HG03378 (cell line): ENCODE measurements around the gene LGI4.

Source experiments
- ATAC-seq: cut with Tn5 transposase; IDR thresholded peaks from one replicate; pipeline ENCODE4 v1.9.1; 2021; ENCODE audit warnings: mild to moderate bottlenecking, moderate library complexity; ENCODE audit not compliant: unreplicated experiment

LGI4 gene

GRCh38 chr19:35134601-35135242 is at the start of gene LGI4:
Gene LGI4 (minus strand): TSS chr19:35135059. CDS start chr19:35134680, 379 bp downstream.
- no peak for ATAC-seq

DNA sequence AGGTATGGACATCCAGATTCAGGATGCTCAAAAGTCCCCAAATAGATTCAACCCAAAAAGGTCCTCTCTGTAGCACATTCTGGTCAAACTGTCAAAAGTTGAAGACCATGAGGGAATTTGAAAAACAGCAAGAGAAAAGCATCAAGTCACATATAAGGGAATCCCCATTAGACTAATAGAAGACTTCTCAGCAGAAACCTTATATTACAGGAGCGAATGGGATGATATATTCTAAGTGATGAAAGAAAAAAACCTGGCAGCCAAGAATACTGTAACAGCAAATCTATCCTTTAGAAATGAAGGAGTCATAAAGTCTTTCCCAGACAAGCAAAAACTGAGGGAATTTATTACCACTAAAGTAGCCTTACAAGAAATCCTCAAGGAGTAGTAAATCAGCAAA is 49.4 kb upstream of the LGI4 start:
- no peak for ATAC-seq

- ATAC-seq = no peak
These were observed 46.5 kb upstream of the LGI4 start for GRCh38 chr19:35181387-35181786.

GRCh38 chr19:35179830-35180229 is 45.0 kb upstream of the LGI4 start:
- ATAC-seq = no peak

- ATAC-seq = no peak
These were observed 43.8 kb upstream of the LGI4 start for GRCh38 chr19:35178701-35179100.

DNA sequence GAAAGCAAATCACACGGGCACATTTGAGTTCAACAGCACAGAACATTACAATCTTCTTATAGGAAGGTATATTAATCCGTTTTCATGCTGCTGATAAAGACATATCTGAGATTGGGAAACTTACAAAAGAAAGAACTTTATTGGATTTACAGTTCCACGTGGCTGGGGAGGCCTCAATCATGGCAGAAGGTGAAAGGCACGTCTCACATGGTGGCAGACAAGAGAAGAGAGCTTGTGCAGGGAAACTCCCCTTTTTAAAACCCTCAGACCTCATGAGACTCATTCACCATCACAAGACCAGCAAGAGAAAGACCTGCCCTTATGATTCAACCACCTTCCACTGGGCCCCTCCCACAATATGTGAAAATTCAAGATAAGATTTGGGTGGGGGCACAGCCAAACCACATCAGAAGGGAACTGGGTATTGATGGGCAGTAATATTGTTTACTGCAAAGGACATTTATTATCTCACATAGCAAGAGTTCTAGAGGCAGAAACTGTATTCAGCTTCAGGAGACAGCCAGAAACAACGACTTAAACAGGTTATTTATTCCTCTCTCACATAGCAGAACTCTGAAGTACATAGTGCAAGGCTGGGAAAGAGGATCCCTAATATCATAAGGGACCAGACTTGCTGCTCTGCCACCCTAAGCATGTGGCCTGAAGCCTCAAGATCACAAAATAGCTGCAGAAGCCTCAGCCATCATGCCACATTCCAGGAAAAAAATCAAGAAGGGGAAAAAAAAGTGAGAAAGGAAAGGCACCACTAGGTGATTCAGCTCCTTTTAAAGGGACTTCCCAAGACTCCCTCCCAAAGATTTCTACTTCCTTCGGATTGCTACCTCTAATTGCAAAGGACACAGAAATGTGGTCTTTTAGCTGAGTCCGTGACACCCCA is 42.8 kb upstream of the LGI4 start:
- no peak for ATAC-seq

- ATAC-seq = no peak
These were observed 41.3 kb upstream of the LGI4 start for GRCh38 chr19:35176181-35176570.

DNA sequence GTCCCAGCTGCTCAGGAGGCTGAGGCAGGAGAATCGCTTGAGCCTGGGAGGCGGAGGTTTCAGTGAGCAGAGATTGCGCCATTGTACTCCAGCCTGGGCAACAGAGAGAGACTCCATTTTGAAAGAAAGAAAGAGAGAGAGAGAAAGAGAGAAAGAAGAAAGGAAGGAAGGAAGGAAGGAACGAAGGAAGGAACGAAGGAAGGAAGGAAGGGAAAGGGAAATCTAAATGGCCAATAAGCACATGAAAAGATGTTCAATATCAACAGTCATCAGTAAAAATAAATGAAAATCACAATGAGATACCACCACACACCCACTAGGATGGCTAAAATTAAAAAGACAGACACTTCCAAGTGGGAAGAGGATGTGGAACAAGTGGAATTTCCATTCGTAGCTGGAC is 39.4 kb upstream of the LGI4 start:
- ATAC-seq = no peak

DNA sequence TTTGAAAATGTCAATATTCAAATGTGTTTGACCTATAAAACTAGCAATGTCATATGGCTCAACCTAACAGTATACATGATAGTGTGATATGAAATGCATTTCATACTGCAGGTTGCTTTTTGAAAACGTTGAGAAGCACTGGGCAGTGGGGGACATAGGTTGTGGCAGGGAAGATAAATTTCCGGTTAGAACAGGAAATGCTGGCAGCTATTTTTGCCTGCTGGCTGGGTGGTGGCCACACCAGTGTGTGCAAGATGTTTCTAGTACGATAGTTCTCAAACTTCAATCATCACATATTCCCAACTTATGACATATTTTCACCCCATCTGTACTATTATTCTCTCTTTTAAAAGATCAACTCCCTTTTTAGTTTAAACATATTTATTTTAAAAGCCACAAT is 36.9 kb upstream of the LGI4 start:
- ATAC-seq = no peak

DNA sequence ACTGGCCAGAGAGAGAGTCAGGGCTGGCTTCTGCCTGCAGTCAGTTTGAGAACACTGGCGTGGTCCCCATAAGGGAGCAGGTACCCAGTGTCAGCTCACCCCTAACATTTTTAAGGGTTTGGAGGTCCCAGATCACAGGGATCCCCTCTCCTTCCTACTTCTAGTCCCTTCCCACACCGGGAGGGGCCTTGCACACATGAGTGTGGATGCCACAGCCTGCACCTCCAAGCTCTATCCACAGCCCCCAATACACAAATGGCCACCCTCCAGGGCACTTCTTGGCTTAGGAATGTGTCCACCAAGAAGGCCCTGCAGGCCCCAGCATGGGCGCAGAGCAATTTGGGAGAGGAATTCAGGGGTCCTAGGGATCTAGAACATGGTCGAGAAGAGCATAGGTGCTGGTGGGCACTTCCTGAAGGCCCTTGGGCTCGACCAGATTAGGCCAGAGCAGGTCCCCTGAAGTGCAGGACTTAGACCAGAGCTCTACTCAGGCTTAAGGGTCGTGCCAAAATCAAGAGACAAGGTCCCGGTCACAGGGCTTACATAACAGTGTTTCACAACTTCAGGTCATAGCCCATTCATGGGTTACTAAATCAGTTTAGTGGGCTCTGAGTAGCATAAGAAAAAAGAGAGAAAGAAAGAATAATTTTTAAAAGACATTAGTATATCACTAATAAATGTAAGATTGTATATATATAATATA is 35.7 kb upstream of the LGI4 start:
- no peak for ATAC-seq

DNA sequence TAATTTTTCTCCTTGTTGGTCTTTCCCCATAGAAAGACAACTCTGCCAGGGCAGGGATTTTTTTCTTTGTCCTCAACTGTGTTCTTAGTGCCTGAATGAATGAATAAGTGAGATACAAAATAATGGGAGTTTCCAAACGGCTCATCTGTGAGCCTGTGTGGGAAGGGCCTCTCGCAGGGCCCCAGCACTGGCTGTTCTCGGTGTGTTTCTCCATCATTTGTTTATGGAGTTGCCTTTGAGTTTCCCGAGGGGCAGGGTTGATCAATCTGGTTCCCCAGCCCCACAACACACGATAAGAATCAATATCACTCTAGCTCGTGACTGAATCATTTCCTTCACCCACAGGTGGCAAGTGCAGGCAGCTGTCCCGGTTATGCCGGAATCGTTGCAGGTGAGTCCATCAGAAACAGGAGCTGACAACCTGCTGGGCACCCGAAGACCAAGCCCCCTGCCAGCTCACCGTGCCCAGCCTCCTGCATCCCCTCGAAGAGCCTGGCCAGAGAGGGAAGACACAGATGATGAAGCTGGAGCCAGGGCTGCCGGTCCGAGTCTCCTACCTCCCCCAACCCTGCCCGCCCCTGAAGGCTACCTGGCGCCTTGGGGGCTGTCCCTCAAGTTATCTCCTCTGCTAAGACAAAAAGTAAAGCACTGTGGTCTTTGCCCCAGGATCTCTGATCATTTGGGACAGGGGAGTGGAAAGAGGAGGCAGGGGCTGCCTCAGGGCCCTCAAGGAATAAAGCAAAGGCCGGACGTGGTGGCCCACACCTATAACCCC is 34.5 kb upstream of the LGI4 start:
- ATAC-seq = no peak

DNA sequence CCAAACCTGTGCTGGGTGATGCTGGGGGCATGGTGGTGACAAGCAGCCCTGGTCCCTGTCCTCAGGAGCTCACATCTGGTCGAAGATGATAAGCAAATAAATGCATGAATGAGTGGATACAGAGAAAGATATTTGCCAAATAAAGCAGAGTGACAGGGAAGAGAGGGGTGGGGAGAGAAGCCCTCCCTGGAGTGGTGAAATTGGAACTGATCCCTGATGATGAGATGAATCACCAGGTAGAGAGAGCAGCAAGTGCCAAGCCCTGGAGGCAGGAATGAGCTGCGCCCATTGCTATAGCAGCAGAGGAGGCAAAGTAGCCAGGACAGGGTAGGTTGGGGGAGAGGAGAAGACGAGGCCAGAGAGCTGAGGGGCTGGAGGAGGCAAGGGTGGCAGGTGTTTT is 33.3 kb upstream of the LGI4 start:
- ATAC-seq = no peak

GRCh38 chr19:35167251-35168119 is 32.6 kb upstream of the LGI4 start:
- ATAC-seq = no peak

DNA sequence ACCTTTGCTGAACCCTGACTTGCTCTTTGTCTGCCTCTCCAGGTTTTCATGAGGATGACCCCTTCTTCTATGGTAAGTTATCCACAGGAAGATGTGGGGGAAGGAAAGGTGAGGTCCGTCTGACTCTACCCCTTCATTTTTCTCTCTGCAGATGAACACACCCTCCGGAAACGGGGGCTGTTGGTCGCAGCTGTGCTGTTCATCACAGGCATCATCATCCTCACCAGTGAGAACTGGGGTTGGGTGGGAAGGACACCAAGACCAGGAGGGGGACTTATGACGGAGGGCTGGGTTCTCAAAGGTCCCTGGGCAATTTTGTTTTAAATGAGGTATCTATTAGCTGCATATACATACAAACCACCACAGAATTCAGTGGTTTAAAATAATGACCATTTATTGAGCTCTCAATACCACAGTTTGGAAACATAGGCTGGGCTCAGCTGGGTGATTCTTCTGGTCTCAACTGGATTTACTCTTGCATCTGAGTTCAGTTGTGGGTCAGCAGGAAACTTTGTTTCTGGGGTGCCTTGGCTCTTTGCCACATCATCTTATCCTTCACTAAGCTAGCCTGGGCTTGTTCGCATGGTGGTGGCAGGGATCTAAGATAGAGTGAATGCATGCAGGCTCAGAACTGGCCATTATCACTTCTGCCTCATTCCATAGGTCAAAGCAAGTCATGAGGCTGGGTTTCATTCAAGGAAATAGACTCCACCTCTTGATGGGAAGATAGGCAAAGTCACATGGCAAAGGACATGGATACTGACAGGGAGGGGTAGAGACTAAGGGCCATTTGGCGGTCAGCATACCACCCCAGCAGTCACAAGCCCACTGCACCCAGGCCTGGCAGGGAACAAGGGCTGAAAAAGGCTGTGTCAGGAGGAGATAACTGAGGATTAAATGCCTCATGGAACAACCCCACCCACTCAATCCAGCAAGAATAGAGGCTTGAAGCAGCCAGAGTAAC is 31.5 kb upstream of the LGI4 start:
- ATAC-seq = no peak

GRCh38 chr19:35165200-35166058 is 30.6 kb upstream of the LGI4 start:
- no peak for ATAC-seq

- no peak for ATAC-seq
These were observed 29.6 kb upstream of the LGI4 start for GRCh38 chr19:35164418-35164817.

DNA sequence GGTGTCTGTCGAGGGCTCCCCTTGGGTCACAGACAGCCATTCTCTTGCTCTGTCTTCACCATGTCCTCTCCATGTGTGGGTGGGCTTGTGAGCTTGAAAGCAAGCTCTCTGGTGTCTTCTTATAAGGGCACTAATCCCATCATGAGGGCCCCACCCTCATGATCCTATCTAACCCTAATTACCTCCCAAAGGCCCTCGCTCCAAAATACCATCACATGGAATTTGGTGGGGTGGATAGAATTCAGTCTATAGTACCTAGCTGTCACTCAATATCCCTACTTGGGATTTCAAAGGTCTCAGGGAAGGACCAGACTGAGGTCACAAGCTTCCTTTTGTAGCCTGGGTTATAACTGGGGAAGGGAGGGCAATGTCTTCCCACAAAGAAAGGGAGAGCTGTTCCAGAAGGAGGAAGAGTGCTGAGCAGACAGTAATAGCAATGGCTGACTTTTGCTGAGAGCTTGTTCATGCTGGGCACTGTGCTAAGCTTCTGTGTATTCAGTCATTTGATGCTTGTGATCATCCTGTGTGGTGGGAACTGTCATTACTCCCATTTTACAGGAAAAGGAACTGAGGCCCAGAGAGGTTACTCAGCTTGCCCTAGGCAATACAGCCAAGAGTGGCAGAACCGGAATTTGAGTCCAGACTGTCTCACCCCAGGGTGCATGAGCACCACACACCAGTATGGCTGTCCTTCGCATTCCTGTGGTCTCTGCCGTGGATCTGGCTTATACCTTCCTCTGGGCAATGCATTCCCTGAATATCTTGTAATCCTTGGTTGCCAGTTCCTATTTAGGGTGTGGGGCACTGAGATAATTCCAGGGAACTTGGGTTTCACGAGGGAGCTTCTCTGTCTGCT is 27.8 kb upstream of the LGI4 start:
- no peak for ATAC-seq
